VCaP (cell line): ENCODE data around the gene LAMB2.

Experiments
- H3K27ac ChIP-seq: fragments of 450-650 bp; 2 replicates; pipeline ENCODE4 v1.5.1; 2017
- TF ChIP-seq, protein P1 (sequence below): fragments of 450-650 bp; conservative IDR thresholded peaks from 2 replicates; pipeline ENCODE4 v1.5.1; 2017; ENCODE audit warnings: mild to moderate bottlenecking, moderate library complexity

The LAMB2 gene

DNA sequence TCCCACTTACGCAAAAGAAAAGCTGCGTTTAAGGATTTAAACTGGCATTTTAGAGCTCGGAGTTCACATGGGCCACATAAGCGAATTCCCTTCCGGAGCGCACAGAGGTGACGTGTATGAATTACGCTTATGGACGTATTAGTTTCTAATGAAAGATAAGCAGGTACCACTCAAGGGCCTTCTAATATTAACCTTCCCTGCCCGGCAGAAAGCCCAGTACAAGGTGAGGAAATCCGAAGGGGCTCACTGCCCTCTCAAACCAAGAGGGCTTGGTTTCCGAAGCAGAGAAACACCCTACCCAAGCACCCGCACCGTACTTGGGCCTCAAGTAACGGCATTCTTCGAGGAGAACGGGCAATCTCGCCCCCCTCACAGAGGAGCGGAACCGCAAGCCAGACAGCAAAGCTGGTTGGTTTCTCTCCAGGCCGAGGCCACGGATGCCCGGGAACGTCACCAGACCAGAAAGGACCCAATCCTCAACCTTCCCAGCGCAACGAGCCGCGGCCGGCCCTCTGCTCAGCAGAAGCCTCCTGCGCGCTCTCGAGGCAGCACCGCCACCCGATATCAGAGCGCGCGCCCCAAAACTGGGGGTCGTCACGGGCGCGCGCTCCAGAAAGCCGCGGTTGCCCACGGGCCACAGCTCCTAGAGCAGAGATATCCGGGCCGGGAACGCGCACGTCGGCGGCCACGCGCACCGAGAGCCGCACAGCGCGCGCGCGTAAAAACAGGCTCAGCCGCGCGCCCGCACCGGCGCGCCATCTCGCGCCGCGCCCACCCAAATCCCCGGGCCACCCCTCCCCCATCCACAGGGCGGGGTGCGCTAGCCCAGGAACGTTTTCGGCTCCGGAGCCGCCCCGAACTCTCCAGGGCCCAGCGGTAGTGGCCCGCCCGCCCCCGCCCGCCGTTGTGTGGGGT is 39.7 kb downstream of the LAMB2 start:
- peak overlapping the region; percentile 98 for H3K27ac ChIP-seq
- TF ChIP-seq, protein P1, sequence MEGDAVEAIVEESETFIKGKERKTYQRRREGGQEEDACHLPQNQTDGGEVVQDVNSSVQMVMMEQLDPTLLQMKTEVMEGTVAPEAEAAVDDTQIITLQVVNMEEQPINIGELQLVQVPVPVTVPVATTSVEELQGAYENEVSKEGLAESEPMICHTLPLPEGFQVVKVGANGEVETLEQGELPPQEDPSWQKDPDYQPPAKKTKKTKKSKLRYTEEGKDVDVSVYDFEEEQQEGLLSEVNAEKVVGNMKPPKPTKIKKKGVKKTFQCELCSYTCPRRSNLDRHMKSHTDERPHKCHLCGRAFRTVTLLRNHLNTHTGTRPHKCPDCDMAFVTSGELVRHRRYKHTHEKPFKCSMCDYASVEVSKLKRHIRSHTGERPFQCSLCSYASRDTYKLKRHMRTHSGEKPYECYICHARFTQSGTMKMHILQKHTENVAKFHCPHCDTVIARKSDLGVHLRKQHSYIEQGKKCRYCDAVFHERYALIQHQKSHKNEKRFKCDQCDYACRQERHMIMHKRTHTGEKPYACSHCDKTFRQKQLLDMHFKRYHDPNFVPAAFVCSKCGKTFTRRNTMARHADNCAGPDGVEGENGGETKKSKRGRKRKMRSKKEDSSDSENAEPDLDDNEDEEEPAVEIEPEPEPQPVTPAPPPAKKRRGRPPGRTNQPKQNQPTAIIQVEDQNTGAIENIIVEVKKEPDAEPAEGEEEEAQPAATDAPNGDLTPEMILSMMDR: no peak

DNA sequence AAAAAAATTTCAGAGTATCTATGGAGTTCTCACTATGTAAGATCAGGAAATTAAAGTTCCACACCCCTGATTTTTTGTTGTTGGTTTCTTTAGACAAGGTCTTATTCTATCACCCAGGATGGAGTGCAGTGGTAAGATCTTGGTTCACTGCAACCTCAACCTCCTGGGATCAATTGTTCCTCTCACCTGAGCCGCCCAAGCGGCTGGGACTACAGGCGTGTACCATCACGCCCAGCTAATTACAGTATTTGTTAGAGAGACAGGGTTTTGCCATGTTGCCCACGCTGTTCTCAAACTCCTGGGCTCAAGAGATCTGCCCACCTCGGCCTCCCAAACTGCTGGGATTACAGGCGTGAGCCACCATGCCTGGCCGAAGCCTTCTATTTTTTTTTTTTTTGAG is 51.4 kb downstream of the LAMB2 start:
- H3K27ac ChIP-seq: no peak overlapping the region
- TF ChIP-seq, protein P1: no peak

DNA sequence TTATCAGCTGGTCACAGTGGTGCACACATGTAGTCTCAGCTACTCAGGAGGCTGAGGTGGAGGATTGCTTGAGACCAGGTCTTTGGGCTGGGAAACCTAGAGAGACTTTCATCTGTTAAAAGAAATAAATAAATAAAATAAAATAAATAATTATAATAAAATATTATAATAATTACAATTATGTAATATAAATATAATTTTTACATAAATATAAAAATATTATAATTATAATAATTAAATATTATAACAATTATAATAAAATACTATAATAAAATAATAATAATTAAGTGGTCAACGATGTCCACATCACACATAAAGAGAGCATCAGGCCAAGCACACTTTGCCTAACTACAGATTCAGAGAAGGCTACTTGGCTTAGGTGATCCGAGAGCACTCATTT is 53.6 kb downstream of the LAMB2 start:
- H3K27ac ChIP-seq: no peak overlapping the region

DNA sequence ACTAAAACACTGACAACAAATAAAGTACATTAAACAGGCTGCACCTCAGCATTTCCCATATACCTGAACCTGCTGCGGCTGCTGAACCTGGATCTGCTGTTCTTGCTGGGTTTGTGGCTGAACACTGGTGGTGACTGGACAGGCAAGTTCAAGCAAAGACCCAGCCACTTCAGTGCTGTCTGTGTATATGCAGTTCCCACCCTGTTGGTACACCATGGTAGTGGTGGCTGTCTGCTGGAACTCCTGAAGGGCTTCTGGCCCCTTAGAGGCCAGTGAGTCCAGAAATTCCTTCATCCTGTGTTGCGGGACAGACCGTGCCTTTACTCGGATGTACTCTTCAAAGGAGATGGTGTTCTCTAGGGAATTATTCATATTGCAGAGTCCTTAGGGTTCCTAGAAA is 56.2 kb downstream of the LAMB2 start:
- TF ChIP-seq, protein P1: no peak
- no peak overlapping the region for H3K27ac ChIP-seq

More for the DNA sequence above, 53.6 kb downstream of the LAMB2 start:
- TF ChIP-seq, protein P1: no peak

DNA sequence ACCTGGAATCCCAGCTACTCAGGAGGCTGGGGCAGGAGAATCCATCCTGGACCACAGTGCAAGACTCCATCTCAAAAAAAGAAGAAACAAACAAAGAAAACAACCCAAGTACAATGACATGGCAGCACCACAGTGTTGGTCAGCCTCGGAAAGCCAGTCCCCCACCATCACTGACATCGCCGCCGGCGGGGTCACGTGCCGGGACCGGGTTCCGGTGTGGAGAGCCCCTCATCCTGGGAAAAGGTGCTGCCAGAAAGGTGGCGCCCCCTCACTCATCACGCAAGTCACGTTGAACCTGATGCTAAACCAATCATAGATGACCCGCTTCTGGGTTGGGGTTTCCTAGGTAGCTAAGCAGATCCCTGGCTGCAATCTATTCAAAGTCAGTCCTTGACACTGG is 56.7 kb downstream of the LAMB2 start:
- H3K27ac ChIP-seq: no peak overlapping the region
- TF ChIP-seq, protein P1: no peak
